SIG-M5 treated with dmso at 0.1 percent for 504 hours (cell line): Measurements from ENCODE around the gene NCLN.

Experiments
- DNase-seq: peaks from one replicate; lab custom pipeline; 2025; ENCODE audit not compliant: unreplicated experiment; lab: John Stamatoyannopoulos, UW

NCLN gene

GRCh38 chr19:3252650-3253049, 66.9 kb downstream of the NCLN start:
- DNase-seq: no peak

- no peak for DNase-seq
Observed at GRCh38 chr19:3253270-3253669, 67.5 kb downstream of the NCLN start.

- DNase-seq: no peak
Observed at GRCh38 chr19:3254520-3254919, 68.8 kb downstream of the NCLN start.

GRCh38 chr19:3257071-3257470, 71.3 kb downstream of the NCLN start:
- DNase-seq: no peak
